H1 (cell line): ENCODE results near the gene SGCB. TPM values are rescaled to one million over a fixed set of nuclear protein-coding genes. Genes with fewer than 3 reads are reported as not detected.

ENCODE experiments used
- CTCF ChIA-PET: fragments of 300-600 bp; sonication (Branson Sonifier 250); formaldehyde crosslinking; loops from one replicate; lab custom pipeline; 2021; ENCODE audit not compliant: partially characterized antibody; lab: Charles Lee
- POLR2A ChIA-PET: fragments of 300-600 bp; sonication (Branson Sonifier 250); formaldehyde crosslinking; loops from one replicate; lab custom pipeline; 2021; ENCODE audit warnings: inconsistent platforms; ENCODE audit not compliant: partially characterized antibody; lab: Charles Lee
- DNase-seq, 2 experiments: peaks; one replicate each; pipeline versions ENCODE4 v3.0.0 to v3.0.0-alpha.2; 2010 to 2022; ENCODE audit warnings: low spot score in 2 of 2, low read depth in 1 of 2, mixed read lengths in 1 of 2
- FAIRE-seq: peaks from 2 replicates; lab custom pipeline; 2011; peaks lifted over from hg19 to GRCh38; lab: Jason Lieb, UNC
- H2AFZ ChIP-seq: 2 replicates; pipeline ENCODE4 v1.8.1; 2012; ENCODE audit warnings: low read length, inconsistent platforms
- H2AK5ac ChIP-seq: 2 replicates; pipeline ENCODE4 v1.6.1; 2013; ENCODE audit warnings: low read depth, low read length
- H2BK120ac ChIP-seq: replicated peaks from 2 replicates; pipeline ENCODE3; 2013; ENCODE audit warnings: low read depth, low read length, inconsistent platforms
- H2BK12ac ChIP-seq: 2 replicates; pipeline ENCODE4 v1.6.1; 2013; ENCODE audit warnings: low read depth, low read length
- H2BK15ac ChIP-seq: 2 replicates; pipeline ENCODE4 v1.6.1; 2013; ENCODE audit warnings: low read length
- H2BK20ac ChIP-seq: 2 replicates; pipeline ENCODE4 v1.6.1; 2013; ENCODE audit warnings: low read length
- H2BK5ac ChIP-seq: 2 replicates; pipeline ENCODE4 v1.6.1; 2013; ENCODE audit warnings: low read depth, low read length
- H3K14ac ChIP-seq: 2 replicates; pipeline ENCODE4 v1.6.1; 2013; ENCODE audit warnings: inconsistent platforms; ENCODE audit not compliant: insufficient read length
- H3K18ac ChIP-seq: 2 replicates; pipeline ENCODE4 v1.6.1; 2013; ENCODE audit warnings: low read length; ENCODE audit errors: extremely low read depth
- H3K23ac ChIP-seq: 2 replicates; pipeline ENCODE4 v1.6.1; 2013; ENCODE audit warnings: inconsistent platforms; ENCODE audit not compliant: insufficient read length
- H3K23me2 ChIP-seq: 2 replicates; pipeline ENCODE4 v1.6.1; 2013; ENCODE audit warnings: low read depth, low read length
- H3K27ac ChIP-seq: 2 replicates; pipeline ENCODE4 v1.6.1; 2011; ENCODE audit warnings: low read depth, low read length, inconsistent platforms
- H3K27me3 ChIP-seq, 4 experiments: replicated peaks in 1 of 4; 1 replicate in 1 of 4; 2 replicates in 3 of 4; pipeline versions ENCODE4 v1.6.1 to v1.8.1; 2011 to 2013; ENCODE audit warnings: low read length in 3 of 4, mild to moderate bottlenecking in 3 of 4, inconsistent platforms in 2 of 4, mixed read lengths in 2 of 4, moderate library complexity in 1 of 4; ENCODE audit not compliant: control insufficient read depth in 3 of 4, insufficient read depth in 3 of 4; ENCODE audit errors: extremely low read depth in 1 of 4
- H3K36me3 ChIP-seq, 4 experiments: 2 replicates each; pipeline versions ENCODE4 v1.6.1 to v1.8.1; 2011 to 2013; ENCODE audit warnings: mild to moderate bottlenecking in 4 of 4, low read length in 3 of 4, moderate library complexity in 2 of 4, control low read depth in 1 of 4, inconsistent platforms in 1 of 4; ENCODE audit not compliant: insufficient read depth in 4 of 4, control insufficient read depth in 2 of 4
- H3K4ac ChIP-seq: replicated peaks from 2 replicates; pipeline ENCODE3; 2013; ENCODE audit warnings: low read length, low read depth, mixed read lengths, inconsistent platforms; ENCODE audit not compliant: insufficient read length
- H3K4me1 ChIP-seq, 4 experiments: replicated peaks in 1 of 4; 1 replicate in 1 of 4; 2 replicates in 3 of 4; pipeline versions ENCODE4 v1.6.1 to v1.8.1; 2011 to 2013; ENCODE audit warnings: low read length in 3 of 4, inconsistent platforms in 2 of 4, mixed read lengths in 1 of 4; ENCODE audit not compliant: insufficient read depth in 4 of 4, control insufficient read depth in 3 of 4
- H3K4me2 ChIP-seq, 2 experiments: 2 replicates each; pipeline versions ENCODE4 v1.6.1 to v1.8.1; 2011 to 2013; ENCODE audit warnings: low read depth in 2 of 2, low read length in 2 of 2, control low read depth in 1 of 2, inconsistent platforms in 1 of 2, mild to moderate bottlenecking in 1 of 2; ENCODE audit not compliant: insufficient read depth in 1 of 2
- H3K4me3 ChIP-seq, 4 experiments: fragments of 200-600, 300-600 bp in 1 of 4; sonication (generic), shearing (Covaris generic), sonication (Bioruptor Twin) in 1 of 4; 2 replicates each; pipeline versions ENCODE4 v1.5.1 to v1.8.1; 2011 to 2016; ENCODE audit warnings: low read length in 4 of 4, low read depth in 3 of 4, control low read depth in 2 of 4, inconsistent platforms in 2 of 4, mild to moderate bottlenecking in 2 of 4, mixed read lengths in 1 of 4, moderate library complexity in 1 of 4; ENCODE audit not compliant: insufficient read depth in 2 of 4; ENCODE audit errors: extremely low read depth in 1 of 4
- H3K56ac ChIP-seq: replicated peaks from 2 replicates; pipeline ENCODE3; 2013; ENCODE audit warnings: low read depth, mild to moderate bottlenecking, mixed read lengths, low read length, inconsistent platforms; ENCODE audit not compliant: insufficient read length
- H3K79me1 ChIP-seq: 2 replicates; pipeline ENCODE4 v1.6.1; 2013; ENCODE audit warnings: low read depth, low read length, control low read depth
- H3K79me2 ChIP-seq, 2 experiments: 2 replicates each; pipeline versions ENCODE4 v1.6.1 to v1.8.1; 2012 to 2013; ENCODE audit warnings: low read length in 2 of 2, mild to moderate bottlenecking in 2 of 2, inconsistent platforms in 1 of 2; ENCODE audit not compliant: insufficient read depth in 2 of 2, control insufficient read depth in 1 of 2
- H3K9ac ChIP-seq, 4 experiments: replicated peaks in 1 of 4; 1 replicate in 1 of 4; 2 replicates in 3 of 4; pipeline versions ENCODE4 v1.6.1 to v1.8.1; 2011 to 2013; ENCODE audit warnings: low read depth in 3 of 4, low read length in 3 of 4, control low read depth in 2 of 4, mild to moderate bottlenecking in 2 of 4, moderate library complexity in 2 of 4, inconsistent platforms in 1 of 4; ENCODE audit errors: extremely low read depth in 1 of 4
- H3K9me3 ChIP-seq, 2 experiments: 2 replicates each; pipeline versions ENCODE4 v1.6.1 to v1.8.1; 2012 to 2013; ENCODE audit warnings: mild to moderate bottlenecking in 2 of 2, moderate library complexity in 2 of 2, control low read depth in 1 of 2, inconsistent platforms in 1 of 2, low read depth in 1 of 2, low read length in 1 of 2, mixed read lengths in 1 of 2; ENCODE audit not compliant: insufficient read depth in 2 of 2
- H4K20me1 ChIP-seq, 2 experiments: replicated peaks in 1 of 2; 2 replicates each; pipeline versions ENCODE3 to v1.8.1; 2011 to 2013; ENCODE audit warnings: inconsistent platforms in 2 of 2, low read length in 2 of 2, mild to moderate bottlenecking in 1 of 2; ENCODE audit not compliant: insufficient read depth in 2 of 2, control insufficient read depth in 1 of 2
- H4K5ac ChIP-seq: 2 replicates; pipeline ENCODE4 v1.6.1; 2013; ENCODE audit warnings: low read length, low read depth, mixed read lengths, inconsistent platforms; ENCODE audit not compliant: insufficient read length
- H4K8ac ChIP-seq: 2 replicates; pipeline ENCODE4 v1.8.0; 2013; ENCODE audit warnings: mild to moderate bottlenecking, moderate library complexity, low read length, inconsistent platforms; ENCODE audit not compliant: insufficient read depth; ENCODE audit errors: extremely low read depth
- H4K91ac ChIP-seq: replicated peaks from 2 replicates; pipeline ENCODE3; 2013; ENCODE audit warnings: low read length, mixed read lengths, inconsistent platforms; ENCODE audit not compliant: insufficient read length
- ATF2 ChIP-seq: IDR thresholded peaks from 2 replicates; pipeline ENCODE4 v1.6.1; 2012; ENCODE audit warnings: low read length, inconsistent platforms
- E2F6 ChIP-seq: IDR thresholded peaks from 2 replicates; pipeline ENCODE4 v1.6.1; 2012; ENCODE audit warnings: inconsistent platforms
- HDAC6 ChIP-seq: IDR thresholded peaks from one replicate; pipeline ENCODE4 v1.7.1; 2012; ENCODE audit warnings: low read depth, mild to moderate bottlenecking, inconsistent platforms, low read length, moderate library complexity
- RNF2 ChIP-seq: fragments of 200-900, 300-1000 bp; sonication (generic); IDR thresholded peaks from 2 replicates; pipeline ENCODE4 v1.7.1; 2016; ENCODE audit warnings: borderline replicate concordance, low read depth, mild to moderate bottlenecking, antibody characterized with exemption, low read length; ENCODE audit not compliant: poor library complexity, severe bottlenecking; ENCODE audit errors: missing control alignments
- SP1 ChIP-seq: IDR thresholded peaks from 2 replicates; pipeline ENCODE4 v1.6.1; 2011; ENCODE audit warnings: low read depth, low read length
- WGBS, 2 experiments: shearing (Covaris generic) in 1 of 2; methylation state at CpG; one replicate each; pipeline versions ENCODE4 v1.1.6 to v1.1.7; 2013 to 2015; ENCODE audit warnings: low lambda C conversion rate in 2 of 2, mixed read lengths in 2 of 2, inconsistent platforms in 1 of 2, low coverage in 1 of 2, missing lambda C conversion rate in 1 of 2; ENCODE audit not compliant: insufficient replicate concordance in 2 of 2, insufficient coverage in 1 of 2, insufficient read length in 1 of 2; ENCODE audit errors: extremely low coverage in 1 of 2, missing lambda C conversion rate in 1 of 2; 5-methylcytosine and 5-hydroxymethylcytosine counted together
- polyA plus RNA-seq, 7 experiments: library from polyadenylated mRNA; depleted of rRNA in 3 of 7; stranded (reverse) in 5 of 7; unstranded in 2 of 7; fragments of >200 nt in 5 of 7; fragments of 200-250 nt in 2 of 7; gene quantifications; 1 replicate in 5 of 7; 2 replicates in 1 of 7; 4 replicates in 1 of 7; pipeline versions ENCODE4 v1.2.1 to v1.2.3, GENCODE V29; 2011 to 2013; ENCODE audit warnings: missing spikeins in 2 of 7, mixed read lengths in 2 of 7
- total RNA-seq: library from RNA; stranded (reverse); fragmentation: NEBNext Ultra II Directional; extraction: Animal tissue kit (Norgen Biotek cat#: 25700); gene quantifications from 2 replicates; pipeline ENCODE4 v1.2.1, GENCODE V29; 2021

The SGCB gene
- total and polyA plus RNA-seq, 2 of the 8 experiments (the other 6 are each of a cell fraction or from before 2014, with no cell fraction given) = 6.8 to 32.2 TPM

- Histone ChIP-seq H3K14ac (no peak overlapping the region), H3K4ac (no peak overlapping the region), H2BK12ac (no peak overlapping the region), H3K23me2 (no peaks in the 10 kb centered on the region), H3K27ac (no peak overlapping the region), H3K9ac (no peak overlapping the region), H3K9me3 (no peaks in the 10 kb centered on the region), H3K18ac (no peak overlapping the region), H3K4me3 (no peak overlapping the region), H3K36me3 (no peaks in the 10 kb centered on the region), H3K56ac (no peak overlapping the region), H2BK120ac (no peak overlapping the region), H2BK20ac (no peak overlapping the region), H3K27me3 (no peaks in the 10 kb centered on the region), H3K4me1 (no peaks in the 10 kb centered on the region), H4K20me1 (no peaks in the 10 kb centered on the region), H4K5ac (no peak overlapping the region), H3K79me1 (no peaks in the 10 kb centered on the region), H2AFZ (no peak overlapping the region), H4K91ac (no peak overlapping the region), H3K79me2 (no peaks in the 10 kb centered on the region), H3K23ac (no peak overlapping the region), H4K8ac (no peak overlapping the region), H2AK5ac (no peak overlapping the region), H3K4me2 (no peak overlapping the region), H2BK5ac (no peak overlapping the region), H2BK15ac (no peak overlapping the region)
- FAIRE-seq = no peak
- no peak for DNase-seq
- WGBS, 2 experiments = 82% methylated on average over 3 of the region's 3 CpGs; no CpG with 5 or more reads in 1 of the 2 experiments
- ChIA-PET CTCF (interaction anchor here (1.0 to 2.4 kb wide), 2 partner anchors 120 to 186 kb away, joined by 3 to 13 read pairs; no protein-coding TSS in a partner anchor), POLR2A (no interaction called here)
- no peak for TF ChIP-seq SP1
- no peak for TF ChIP-seq HDAC6
- TF ChIP-seq E2F6 = no peak
- TF ChIP-seq RNF2 = no peak
- TF ChIP-seq ATF2 = no peak
Observed at GRCh38 chr4:52016981-52017380, 21.1 kb downstream of the SGCB start.
